ELF-1 (cell line): ENCODE results near the gene REPIN1.

Source experiments
- DNase-seq: peaks from one replicate; pipeline ENCODE4 v3.0.0-alpha.2; 2016; ENCODE audit warnings: low read depth, low spot score

The REPIN1 gene

DNA sequence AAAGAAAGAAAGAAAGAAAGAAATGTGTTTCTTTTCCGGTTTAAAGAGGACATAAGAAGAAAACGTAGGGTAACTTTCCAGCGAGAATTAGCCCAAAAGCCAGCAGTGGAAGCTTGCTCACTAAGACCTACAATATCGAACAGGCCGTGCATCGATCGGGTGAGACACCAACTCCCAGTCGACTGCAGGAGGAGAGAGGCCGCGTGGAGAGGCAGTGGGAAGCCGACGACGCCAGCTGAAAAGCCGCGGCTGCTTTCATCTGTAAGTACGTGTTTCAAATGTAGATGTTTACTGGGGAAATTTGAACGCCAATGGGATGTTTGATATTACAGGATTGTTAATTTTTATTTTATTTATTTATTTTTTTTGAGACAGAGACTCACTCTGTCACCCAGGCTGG lies 53.2 kb downstream of the REPIN1 start:
- no peak for DNase-seq
